AG08396 (cell line): Measurements from ENCODE around the gene POU6F2.
"Not testable (repeated sequence)": the region's sequence is repeated elsewhere in the genome, so short reads cannot be mapped to it uniquely, and the experiment has no call there.

ENCODE experiments used
- DNase-seq: peaks from one replicate; pipeline ENCODE4 v3.0.0; 2012; ENCODE audit warnings: low spot score, mixed read lengths

The POU6F2 gene

DNA sequence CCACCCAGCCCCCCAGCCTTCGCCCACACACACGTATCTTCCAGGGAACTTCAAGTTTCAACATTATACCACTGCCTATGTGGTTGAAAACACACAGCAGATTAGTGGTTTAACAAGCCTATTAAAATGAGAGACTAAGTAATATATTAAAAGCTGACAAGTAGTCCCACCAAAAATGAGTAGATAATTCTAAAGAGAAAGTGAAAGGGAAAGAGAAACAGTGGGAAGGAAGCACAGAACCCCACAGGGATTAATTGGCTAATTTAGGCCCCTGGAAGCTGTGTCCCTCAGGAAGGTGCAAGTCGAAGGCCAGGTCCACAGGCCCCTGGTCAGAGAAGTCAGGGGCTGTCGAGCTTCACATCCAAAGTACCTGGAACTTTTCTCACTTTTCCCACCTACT lies 378.0 kb downstream of the POU6F2 start:
- DNase-seq: no peak

DNA sequence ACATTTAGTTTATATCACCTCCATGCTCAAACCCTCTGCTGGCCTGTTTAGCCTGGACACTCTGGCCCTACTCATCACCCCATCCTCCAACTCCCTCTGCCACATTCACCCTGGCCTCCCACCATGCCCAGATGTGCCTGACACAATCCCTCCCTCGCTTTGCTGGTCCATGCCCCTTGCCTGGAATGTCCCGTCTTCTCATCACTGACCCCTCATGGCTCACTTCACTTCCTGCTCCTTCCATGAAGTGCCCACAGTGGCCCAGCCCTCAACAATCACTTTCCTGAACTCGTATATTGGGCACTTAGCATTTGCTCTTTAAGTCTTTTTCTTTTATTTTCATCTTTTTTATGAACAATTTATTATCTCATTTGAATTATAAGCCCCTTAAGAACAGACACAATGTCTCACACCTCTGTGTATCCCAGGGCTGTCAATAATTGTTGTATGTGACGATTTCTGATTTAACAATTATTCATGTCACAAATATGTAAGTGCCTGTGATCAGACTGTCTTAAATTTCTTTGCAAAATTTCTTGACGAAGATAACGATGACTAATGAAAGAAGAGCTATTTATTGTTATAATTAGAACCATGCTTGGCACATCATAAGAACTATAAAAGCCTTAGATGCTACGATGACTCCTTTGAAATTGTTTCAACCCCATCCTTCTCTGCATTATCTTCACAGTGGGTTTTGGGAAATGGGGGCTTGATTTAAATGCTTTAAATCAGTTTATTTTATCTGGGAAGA lies 378.6 kb downstream of the POU6F2 start:
- no peak for DNase-seq

GRCh38 chr7:39357648-39358047 lies 379.9 kb downstream of the POU6F2 start:
- no peak for DNase-seq

GRCh38 chr7:39360038-39360437 lies 382.3 kb downstream of the POU6F2 start:
- DNase-seq: no peak

- no peak for DNase-seq
Measured at GRCh38 chr7:39360766-39361165, 383.1 kb downstream of the POU6F2 start.

- DNase-seq: no peak
Measured at GRCh38 chr7:39365751-39366295, 388.1 kb downstream of the POU6F2 start.

GRCh38 chr7:39367451-39367850 lies 389.7 kb downstream of the POU6F2 start:
- no peak for DNase-seq

DNA sequence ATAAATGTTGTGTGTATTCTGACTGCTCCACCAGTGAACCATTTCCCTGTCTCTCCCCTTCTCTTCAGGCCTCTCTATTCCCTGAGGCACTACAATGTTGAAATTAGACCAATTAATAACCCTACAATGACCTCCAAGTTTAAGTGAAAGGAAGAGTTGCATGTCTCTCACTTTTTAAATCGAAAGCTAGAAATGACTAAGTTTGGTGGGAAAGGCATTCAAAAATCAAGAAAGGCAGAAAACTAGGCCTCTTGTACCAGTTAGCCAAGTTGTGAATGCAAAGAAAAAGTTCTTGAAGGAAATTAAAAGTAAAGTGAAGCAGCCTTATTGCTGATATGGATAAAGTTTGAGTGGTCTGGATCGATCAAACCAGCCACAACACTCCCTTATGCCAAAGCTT lies 390.2 kb downstream of the POU6F2 start:
- DNase-seq: no peak

DNA sequence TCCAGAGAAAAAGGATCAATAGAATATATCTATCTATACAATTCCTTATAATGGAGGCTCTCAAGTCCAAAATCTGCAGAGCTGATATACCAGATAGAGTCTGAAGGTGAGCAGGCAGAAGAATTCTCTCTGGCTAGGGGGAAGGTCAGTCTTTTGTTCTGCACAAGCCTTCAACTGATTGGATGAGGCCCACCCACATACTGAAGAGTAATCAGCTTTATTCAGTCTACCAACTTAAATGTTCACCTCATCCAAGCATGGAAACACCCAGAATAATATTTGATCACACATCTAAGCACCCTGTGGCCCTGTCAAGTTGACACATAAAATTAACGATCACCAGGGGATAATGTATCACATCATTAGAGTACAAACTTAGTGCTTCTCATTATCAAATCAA lies 394.7 kb downstream of the POU6F2 start:
- no peak for DNase-seq

DNA sequence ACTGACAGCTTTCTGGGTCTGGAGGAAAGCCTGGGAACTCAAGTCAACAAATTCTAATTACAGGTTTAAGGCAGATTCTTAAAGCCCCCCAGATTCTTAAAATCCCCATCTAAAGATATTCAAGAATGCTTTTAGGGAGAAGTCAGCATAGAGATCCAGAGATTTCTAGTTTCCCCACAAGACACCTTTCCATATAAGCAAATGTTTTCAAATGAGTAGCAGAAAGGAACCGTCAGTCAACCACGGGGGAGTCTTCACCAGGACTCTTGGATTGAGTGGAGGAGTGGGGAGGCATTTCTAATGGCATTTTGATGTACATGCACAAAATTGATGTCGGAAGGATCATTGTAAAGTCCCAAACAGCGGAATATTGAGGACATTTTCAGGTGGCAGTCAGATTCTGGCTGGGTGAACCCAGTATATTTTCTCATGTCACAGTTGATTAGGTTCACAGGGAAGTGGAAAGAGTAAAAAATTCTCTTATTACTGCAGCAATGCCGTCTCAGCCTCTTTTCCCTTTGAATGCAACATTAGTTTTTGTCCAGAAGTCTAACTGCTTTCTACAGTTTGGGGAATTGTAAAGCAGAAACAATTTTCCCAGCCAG lies 396.8 kb downstream of the POU6F2 start:
- no peak for DNase-seq

- DNase-seq: no peak
Measured at GRCh38 chr7:39375047-39375873, 397.6 kb downstream of the POU6F2 start.

DNA sequence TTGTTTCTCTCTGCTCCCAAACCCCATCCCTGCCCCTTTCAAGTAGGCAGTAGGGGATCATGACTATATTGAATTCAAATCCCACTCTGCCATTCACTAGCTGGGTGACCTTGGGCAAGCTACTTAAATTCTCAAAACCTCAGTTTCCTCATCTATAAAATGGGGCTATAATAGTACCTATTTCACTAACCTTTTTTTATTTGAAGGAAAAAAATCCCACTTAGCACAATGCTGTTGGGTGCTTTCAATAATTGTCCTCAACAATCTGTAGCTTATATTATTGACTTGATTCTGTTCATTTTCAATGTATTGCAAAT lies 398.1 kb downstream of the POU6F2 start:
- DNase-seq: no peak

DNA sequence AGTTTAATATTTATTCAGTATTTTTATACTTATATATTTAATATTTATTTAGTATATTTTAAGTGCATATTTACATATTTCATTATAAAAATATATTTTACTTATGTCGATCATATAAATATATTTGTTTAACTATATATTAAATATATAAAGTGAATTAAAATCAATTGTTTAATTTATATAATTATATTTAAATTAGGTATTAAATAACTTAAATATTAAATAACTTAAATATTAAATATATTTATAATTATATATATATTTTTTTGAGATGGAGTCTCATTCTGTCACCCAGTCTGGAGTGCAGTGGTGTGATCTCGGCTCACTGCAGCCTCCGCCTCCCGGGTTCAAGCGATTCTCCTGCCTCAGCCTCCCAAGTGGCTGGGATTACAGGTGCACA lies 399.2 kb downstream of the POU6F2 start:
- DNase-seq: not testable (repeated sequence)

DNA sequence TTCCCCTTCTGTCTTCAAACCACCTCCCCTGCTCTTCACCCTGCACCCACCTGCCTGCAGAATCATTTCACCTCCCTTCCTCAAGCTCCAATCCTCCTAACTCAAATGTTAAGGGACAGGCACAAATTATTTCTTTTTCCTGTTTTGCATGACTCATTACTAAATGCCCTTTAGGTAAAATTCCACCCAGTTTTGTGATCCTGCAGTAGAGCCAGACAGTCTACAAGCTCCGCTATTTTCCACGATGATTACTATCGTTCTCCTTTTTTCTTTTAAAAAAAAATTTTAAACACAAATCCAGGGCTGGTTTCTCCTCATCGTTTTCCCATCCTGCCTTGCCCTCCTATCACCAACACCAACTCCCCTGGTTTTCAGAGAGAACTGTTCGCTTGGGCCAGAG lies 401.7 kb downstream of the POU6F2 start:
- no peak for DNase-seq

GRCh38 chr7:39383136-39383535 lies 405.4 kb downstream of the POU6F2 start:
- DNase-seq: no peak

DNA sequence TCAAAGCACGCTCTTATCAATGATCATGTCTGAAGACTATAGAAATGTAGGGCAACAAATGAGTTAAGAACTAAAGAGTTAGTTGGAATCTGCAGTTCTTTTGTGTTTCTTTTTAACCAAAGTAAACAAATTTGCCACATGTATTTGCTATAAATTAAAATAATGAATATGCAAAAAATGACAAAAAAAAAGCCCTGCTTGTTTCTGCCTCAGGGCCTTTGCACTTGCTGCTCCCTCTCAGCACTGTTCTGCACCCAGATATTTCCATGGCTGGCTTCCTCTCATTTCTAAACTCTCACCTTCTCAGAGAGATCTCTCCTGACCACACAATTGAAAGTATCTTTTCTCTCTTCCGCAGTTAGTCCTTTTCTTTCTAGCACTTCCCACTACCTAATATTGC lies 406.7 kb downstream of the POU6F2 start:
- no peak for DNase-seq

- DNase-seq: no peak
Measured at GRCh38 chr7:39386718-39387117, 409.0 kb downstream of the POU6F2 start.

DNA sequence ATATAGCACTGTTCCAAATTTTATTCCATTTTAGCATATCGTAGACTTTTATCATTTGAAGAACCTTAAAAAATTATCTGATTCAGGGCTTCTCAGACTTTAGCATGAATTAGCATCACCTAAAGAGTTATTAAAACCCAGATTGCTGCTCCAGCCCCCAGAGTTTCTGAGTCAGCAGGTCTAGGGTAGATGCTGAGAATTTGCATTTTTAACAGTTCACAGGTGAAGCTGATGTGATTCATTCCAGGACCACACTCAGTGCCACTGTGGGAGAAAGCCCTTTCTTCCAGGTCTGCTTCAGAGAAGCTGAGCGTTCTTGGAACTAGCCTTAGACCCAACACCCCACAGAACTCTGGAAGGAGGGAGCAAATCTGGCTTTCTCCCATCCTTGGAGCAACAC lies 414.4 kb downstream of the POU6F2 start:
- no peak for DNase-seq

- DNase-seq: no peak
Measured at GRCh38 chr7:39394105-39394680, 416.5 kb downstream of the POU6F2 start.

GRCh38 chr7:39399458-39399857 lies 421.7 kb downstream of the POU6F2 start:
- no peak for DNase-seq

DNA sequence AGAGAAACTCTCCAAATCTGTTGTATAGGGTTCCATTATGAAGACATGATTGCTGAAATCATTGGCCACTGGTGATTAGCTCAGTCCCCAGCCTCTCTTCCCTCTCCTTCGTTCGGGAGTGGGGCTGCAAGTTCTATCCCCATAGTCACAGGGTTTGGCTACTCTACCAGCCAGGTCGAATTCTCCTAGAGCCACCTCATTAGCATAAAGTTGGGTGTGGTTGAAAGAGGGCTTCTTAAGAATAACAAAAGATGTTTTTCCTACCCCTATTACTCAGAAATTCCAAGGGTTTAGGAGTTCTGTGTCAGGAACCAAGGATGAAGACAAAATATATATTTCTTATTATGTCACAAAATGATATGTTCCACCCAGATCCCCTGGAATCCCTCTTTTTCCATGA lies 422.3 kb downstream of the POU6F2 start:
- DNase-seq: no peak

DNA sequence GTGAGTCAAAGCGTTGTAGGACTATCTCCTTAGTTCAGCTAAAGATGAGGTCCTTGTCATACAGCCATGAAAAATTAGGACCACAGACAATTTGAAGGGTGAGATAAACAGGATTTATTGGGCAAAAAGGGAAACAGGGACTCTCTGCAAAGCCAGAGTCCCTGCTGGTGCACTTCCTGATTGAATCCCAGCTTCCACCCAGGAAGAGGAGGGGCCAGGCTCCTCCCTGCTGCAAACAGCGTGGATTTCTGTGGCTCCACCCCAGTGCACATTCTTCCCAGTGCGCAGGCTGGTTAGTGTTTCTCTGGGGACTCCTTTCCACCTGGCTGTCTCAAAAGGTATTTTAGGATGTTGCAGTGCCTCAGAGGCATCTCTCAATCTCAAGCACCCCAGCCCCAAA lies 423.1 kb downstream of the POU6F2 start:
- DNase-seq: no peak

GRCh38 chr7:39402034-39402433 lies 424.3 kb downstream of the POU6F2 start:
- no peak for DNase-seq
